ENCODE results near the gene PDCL3. TPM values are rescaled to one million over a fixed set of nuclear protein-coding genes. Genes with fewer than 3 reads are reported as not detected.

The PDCL3 gene
- total RNA-seq, 3 donors from 2014 or later (not counting 1 experiment from before 2014, with no cell fraction given): 22.3 to 27.3 (median 24.8) TPM

DNA sequence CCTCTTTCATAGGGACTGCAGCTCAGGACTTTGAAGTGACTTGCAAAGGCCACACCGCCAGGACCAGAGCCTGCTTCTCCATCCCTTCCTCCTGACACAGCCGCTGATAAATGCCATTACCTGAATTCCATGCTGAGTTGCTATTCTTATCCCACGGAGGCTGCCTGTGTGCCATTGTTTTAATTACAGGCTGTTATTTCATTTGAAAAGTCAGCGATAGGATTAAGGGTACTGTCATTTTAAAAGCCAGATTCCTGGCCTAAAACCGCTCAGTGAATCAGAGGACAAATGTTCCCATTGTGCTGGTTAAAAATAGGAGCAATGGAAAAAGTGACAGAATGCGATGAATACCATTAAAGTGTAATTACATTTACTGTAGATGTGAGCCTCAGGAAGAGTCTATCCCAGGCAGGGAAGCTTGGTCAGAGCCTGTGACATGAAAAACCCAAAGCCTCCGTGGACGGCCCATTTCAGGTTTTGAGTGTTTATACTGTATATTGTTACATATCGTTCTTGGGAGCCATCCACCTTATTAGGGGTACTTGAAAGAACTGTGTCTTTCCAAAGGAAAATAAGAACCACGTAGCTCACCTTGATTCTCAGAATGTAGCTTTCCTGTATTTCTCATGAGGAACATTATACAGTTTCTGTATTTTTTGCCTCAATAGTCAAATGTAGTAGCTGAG is 41.3 kb downstream of the PDCL3 start:
- WGBS (ENCODE audit: insufficient coverage): 92% methylated on average over 10 of the region's 10 CpGs
- no peaks in the 10 kb centered on the region for H3K9me3 ChIP-seq (ENCODE audit: control insufficient read depth, insufficient read depth, low read length)
- H3K36me3 Mint-ChIP-seq: no peaks in the 10 kb centered on the region

GRCh38 chr2:100606332-100606725 is 43.5 kb downstream of the PDCL3 start:
- no peak overlapping the region for H3K4me3 ChIP-seq (ENCODE audit: low read length)
- TF ChIP-seq, protein P1, sequence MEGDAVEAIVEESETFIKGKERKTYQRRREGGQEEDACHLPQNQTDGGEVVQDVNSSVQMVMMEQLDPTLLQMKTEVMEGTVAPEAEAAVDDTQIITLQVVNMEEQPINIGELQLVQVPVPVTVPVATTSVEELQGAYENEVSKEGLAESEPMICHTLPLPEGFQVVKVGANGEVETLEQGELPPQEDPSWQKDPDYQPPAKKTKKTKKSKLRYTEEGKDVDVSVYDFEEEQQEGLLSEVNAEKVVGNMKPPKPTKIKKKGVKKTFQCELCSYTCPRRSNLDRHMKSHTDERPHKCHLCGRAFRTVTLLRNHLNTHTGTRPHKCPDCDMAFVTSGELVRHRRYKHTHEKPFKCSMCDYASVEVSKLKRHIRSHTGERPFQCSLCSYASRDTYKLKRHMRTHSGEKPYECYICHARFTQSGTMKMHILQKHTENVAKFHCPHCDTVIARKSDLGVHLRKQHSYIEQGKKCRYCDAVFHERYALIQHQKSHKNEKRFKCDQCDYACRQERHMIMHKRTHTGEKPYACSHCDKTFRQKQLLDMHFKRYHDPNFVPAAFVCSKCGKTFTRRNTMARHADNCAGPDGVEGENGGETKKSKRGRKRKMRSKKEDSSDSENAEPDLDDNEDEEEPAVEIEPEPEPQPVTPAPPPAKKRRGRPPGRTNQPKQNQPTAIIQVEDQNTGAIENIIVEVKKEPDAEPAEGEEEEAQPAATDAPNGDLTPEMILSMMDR (IDR thresholded peaks at IDR 0.05): no peak
- Mint-ChIP-seq H3K36me3 (no peaks in the 10 kb centered on the region), H3K4me1 (peaks cover 5 to 6% of the 10 kb centered on the region in 2 donors), H3K9me3 (no peaks in the 10 kb centered on the region), H3K27ac (no peak overlapping the region), H3K27me3 (ENCODE audit: low read depth in 2 of 2) (no peaks in the 10 kb centered on the region), H3K4me3 (no peak overlapping the region)
- H3K27me3 ChIP-seq (ENCODE audit: control insufficient read depth, insufficient read depth, low read length): no peaks in the 10 kb centered on the region
- intact Hi-C loops (cut with micrococcal nuclease): no loop called here
- H3K36me3 ChIP-seq (ENCODE audit: control insufficient read depth, insufficient read depth, low read length): no peaks in the 10 kb centered on the region
- H3K9me3 ChIP-seq (ENCODE audit: control insufficient read depth, insufficient read depth, low read length): no peaks in the 10 kb centered on the region
- 81% methylated on average over 5 of the region's 5 CpGs for WGBS (ENCODE audit: insufficient coverage)
- ATAC-seq (no peak), DNase-seq (no peak)
- H3K27ac ChIP-seq (ENCODE audit: low read length): no peak overlapping the region
- H3K4me1 ChIP-seq (ENCODE audit: control insufficient read depth, insufficient read depth, low read length): no peaks in the 10 kb centered on the region

More for the DNA sequence above, 41.3 kb downstream of the PDCL3 start:
- ATAC-seq: no peak
- Mint-ChIP-seq H3K4me3 (no peak overlapping the region), H3K9me3 (no peaks in the 10 kb centered on the region), H3K27ac (no peak overlapping the region), H3K4me1 (peaks cover 5 to 6% of the 10 kb centered on the region in 2 donors), H3K27me3 (ENCODE audit: low read depth in 2 of 2) (no peaks in the 10 kb centered on the region)
- no peaks in the 10 kb centered on the region for H3K27me3 ChIP-seq (ENCODE audit: control insufficient read depth, insufficient read depth, low read length)
- DNase-seq: no peak
- H3K36me3 ChIP-seq (ENCODE audit: control insufficient read depth, insufficient read depth, low read length): no peaks in the 10 kb centered on the region
- TF ChIP-seq, protein P1 (IDR thresholded peaks at IDR 0.05): no peak
- intact Hi-C loops (cut with micrococcal nuclease): no loop called here
- no peaks in the 10 kb centered on the region for H3K4me1 ChIP-seq (ENCODE audit: control insufficient read depth, insufficient read depth, low read length)
- H3K27ac ChIP-seq (ENCODE audit: low read length): no peak overlapping the region
- H3K4me3 ChIP-seq (ENCODE audit: low read length): no peak overlapping the region

DNA sequence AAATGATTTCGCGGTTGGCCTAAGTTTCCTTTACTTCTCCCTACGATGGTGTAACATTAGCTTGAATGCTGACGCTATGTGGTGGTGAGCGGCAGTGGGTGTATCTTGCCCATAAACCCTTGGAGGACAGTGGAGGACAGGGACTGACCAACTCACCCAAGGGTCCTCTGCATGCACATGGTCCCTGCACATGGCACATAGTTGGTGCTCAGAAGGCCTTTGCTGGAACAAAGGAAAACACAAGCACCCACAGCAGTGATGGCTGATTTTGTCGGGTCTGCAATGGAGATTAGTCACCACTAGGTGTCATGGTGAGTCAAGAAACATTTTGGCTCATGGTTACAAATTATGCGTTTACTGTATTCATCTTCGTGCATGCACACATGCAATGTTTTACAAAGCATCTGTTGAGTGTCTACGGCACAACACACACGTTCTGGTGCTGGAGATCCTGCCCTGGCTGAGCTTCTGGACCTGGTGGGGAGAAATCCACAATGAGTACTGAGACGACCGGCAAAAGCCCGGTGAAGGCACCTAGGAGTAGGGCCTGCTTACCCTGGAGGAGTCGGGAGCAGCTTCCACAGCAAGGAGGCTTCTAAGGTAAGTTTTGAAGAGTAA is 44.0 kb downstream of the PDCL3 start:
- peak in 1 of 2 donors; percentile 72 for DNase-seq

More for the DNA sequence above, 44.0 kb downstream of the PDCL3 start:
- Mint-ChIP-seq H3K9me3 (no peaks in the 10 kb centered on the region), H3K36me3 (no peaks in the 10 kb centered on the region), H3K27ac (no peak overlapping the region), H3K4me3 (no peak overlapping the region), H3K4me1 (peaks cover 5 to 6% of the 10 kb centered on the region in 2 donors), H3K27me3 (ENCODE audit: low read depth in 2 of 2) (no peaks in the 10 kb centered on the region)
- Histone ChIP-seq H3K36me3 (ENCODE audit: control insufficient read depth, insufficient read depth, low read length) (no peaks in the 10 kb centered on the region), H3K27me3 (ENCODE audit: control insufficient read depth, insufficient read depth, low read length) (no peaks in the 10 kb centered on the region), H3K4me1 (ENCODE audit: control insufficient read depth, insufficient read depth, low read length) (no peaks in the 10 kb centered on the region), H3K4me3 (ENCODE audit: low read length) (no peak overlapping the region), H3K27ac (ENCODE audit: low read length) (no peak overlapping the region), H3K9me3 (ENCODE audit: control insufficient read depth, insufficient read depth, low read length) (no peaks in the 10 kb centered on the region)
- intact Hi-C loops (cut with micrococcal nuclease): loop anchor here (1.0 kb wide), 1 partner anchor 378 kb away; no protein-coding TSS in a partner anchor
- TF ChIP-seq, protein P1 (IDR thresholded peaks at IDR 0.05): peak; percentile 80
- ATAC-seq: peak; percentile 55 to 87 (median 70)
- 63% methylated on average over 13 of the region's 14 CpGs for WGBS (ENCODE audit: insufficient coverage)
